Measurements from ENCODE around the gene COL25A1.

COL25A1 gene

DNA sequence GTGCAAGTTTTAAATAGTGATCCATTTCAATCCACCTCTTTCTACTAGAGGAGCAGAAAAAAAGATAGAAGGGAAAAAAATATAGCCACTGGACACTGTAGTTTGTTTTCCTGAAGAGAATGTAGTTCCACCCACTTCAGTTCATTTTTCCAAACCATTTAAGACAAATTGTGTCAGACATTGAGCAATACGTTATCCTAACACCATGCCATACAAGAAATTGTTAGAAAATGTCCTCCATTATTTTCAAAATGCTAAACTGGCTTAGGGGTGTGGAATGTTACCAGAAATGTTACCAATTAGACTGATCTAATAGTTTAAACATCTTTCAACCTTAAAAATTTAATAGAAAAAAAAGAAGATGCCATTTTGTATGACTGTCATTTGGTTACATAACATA lies 491.0 kb downstream of the COL25A1 start:
- TF ChIP-seq JUND (IDR thresholded peaks at IDR 0.05; ENCODE audit: low read depth): no peak
- DNase-seq (ENCODE audit: low read depth in 1 of 2, low spot score in 1 of 2): no peak
- in situ Hi-C loops (cut with HindIII; ENCODE audit: low pct_unique_long_range_greater_than_20kb, low sequenced_read_pairs): no loop called here

GRCh38 chr4:108810087-108810486 lies 492.4 kb downstream of the COL25A1 start:
- no peak for TF ChIP-seq JUND (IDR thresholded peaks at IDR 0.05; ENCODE audit: low read depth)
- DNase-seq (ENCODE audit: low read depth in 1 of 2, low spot score in 1 of 2): no peak
- in situ Hi-C loops (cut with HindIII; ENCODE audit: low pct_unique_long_range_greater_than_20kb, low sequenced_read_pairs): no loop called here

GRCh38 chr4:108804648-108805273 lies 497.7 kb downstream of the COL25A1 start:
- TF ChIP-seq JUND (IDR thresholded peaks at IDR 0.05; ENCODE audit: low read depth): no peak
- in situ Hi-C loops (cut with HindIII; ENCODE audit: low pct_unique_long_range_greater_than_20kb, low sequenced_read_pairs): no loop called here
- peak in 1 of 2 experiments; percentile 7 for DNase-seq (ENCODE audit: low read depth in 1 of 2, low spot score in 1 of 2)

DNA sequence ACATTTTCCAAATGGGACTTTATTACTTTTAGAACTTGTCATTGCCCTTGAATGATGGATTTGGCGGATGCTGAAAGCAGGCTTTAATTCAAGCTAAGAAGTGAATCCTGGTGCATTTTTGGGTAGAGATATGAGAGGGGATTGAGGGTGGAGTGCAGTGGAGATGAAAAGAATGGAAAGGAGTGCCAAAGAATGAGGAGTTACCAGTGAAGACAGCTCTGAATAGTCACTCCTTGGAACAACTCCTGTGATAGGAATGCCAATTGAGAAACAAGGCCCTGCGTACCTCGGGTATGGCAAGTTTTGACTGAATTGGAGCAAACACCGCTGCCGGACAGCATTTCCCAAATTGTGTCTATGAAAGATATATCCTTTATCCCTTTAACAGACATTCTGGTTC lies 503.2 kb downstream of the COL25A1 start:
- TF ChIP-seq JUND (IDR thresholded peaks at IDR 0.05; ENCODE audit: low read depth): no peak

GRCh38 chr4:108796173-108796572 lies 506.3 kb downstream of the COL25A1 start:
- DNase-seq (ENCODE audit: low read depth in 1 of 2, low spot score in 1 of 2): no peak
- in situ Hi-C loops (cut with HindIII; ENCODE audit: low pct_unique_long_range_greater_than_20kb, low sequenced_read_pairs): no loop called here
- no peak for TF ChIP-seq JUND (IDR thresholded peaks at IDR 0.05; ENCODE audit: low read depth)

More for the DNA sequence above, 503.2 kb downstream of the COL25A1 start:
- in situ Hi-C loops (cut with HindIII; ENCODE audit: low pct_unique_long_range_greater_than_20kb, low sequenced_read_pairs): no loop called here
- DNase-seq (ENCODE audit: low read depth in 1 of 2, low spot score in 1 of 2): no peak

- TF ChIP-seq JUND (IDR thresholded peaks at IDR 0.05; ENCODE audit: low read depth): no peak
- no peak for DNase-seq (ENCODE audit: low read depth in 1 of 2, low spot score in 1 of 2)
- in situ Hi-C loops (cut with HindIII; ENCODE audit: low pct_unique_long_range_greater_than_20kb, low sequenced_read_pairs): no loop called here
These were observed 506.7 kb downstream of the COL25A1 start for GRCh38 chr4:108795733-108796132.

DNA sequence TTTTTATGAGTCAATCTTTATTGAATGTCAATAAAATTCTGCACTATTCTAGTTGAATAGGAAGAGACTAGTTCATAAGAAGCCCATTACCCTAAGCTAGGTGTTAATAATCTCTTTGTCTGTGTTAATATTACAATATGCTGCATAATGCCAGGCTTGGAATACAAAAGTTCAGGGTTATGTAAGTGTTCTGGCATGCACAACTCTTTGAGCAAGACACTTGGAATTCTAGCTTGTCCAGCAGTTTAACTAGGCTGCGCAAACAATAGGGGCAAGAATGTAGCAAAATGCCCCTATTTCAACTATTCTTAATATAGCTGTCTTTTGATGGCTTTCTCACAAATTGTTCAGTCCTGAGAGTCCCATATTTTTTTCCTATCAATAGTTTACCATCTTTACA lies 508.3 kb downstream of the COL25A1 start:
- no peak for TF ChIP-seq JUND (IDR thresholded peaks at IDR 0.05; ENCODE audit: low read depth)
- in situ Hi-C loops (cut with HindIII; ENCODE audit: low pct_unique_long_range_greater_than_20kb, low sequenced_read_pairs): no loop called here
- DNase-seq (ENCODE audit: low read depth in 1 of 2, low spot score in 1 of 2): no peak

- no peak for DNase-seq (ENCODE audit: low read depth in 1 of 2, low spot score in 1 of 2)
- in situ Hi-C loops (cut with HindIII; ENCODE audit: low pct_unique_long_range_greater_than_20kb, low sequenced_read_pairs): no loop called here
- TF ChIP-seq JUND (IDR thresholded peaks at IDR 0.05; ENCODE audit: low read depth): no peak
These were observed 509.0 kb downstream of the COL25A1 start for GRCh38 chr4:108793415-108793814.

DNA sequence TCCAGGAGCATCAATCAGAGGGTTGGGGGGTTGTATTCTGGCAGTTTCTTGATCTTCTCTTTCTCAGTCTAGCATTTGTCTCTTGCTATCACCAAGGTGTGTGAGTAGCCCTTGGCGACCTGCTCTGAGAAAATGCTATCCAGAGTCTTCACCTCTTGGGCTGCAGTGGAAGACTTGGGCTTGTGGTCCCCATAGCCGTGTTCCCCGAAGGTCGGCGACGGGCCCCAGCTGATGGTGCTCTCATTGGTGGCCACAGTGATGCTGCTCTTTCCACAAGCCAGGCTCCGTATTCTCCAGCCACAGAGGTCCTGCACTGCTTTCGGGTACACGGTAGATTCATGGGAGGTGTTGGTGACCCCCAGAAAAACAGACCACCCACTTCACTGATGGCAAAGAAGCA lies 513.7 kb downstream of the COL25A1 start:
- TF ChIP-seq JUND (IDR thresholded peaks at IDR 0.05; ENCODE audit: low read depth): no peak
- no peak for DNase-seq (ENCODE audit: low read depth in 1 of 2, low spot score in 1 of 2)
- in situ Hi-C loops (cut with HindIII; ENCODE audit: low pct_unique_long_range_greater_than_20kb, low sequenced_read_pairs): no loop called here

- DNase-seq (ENCODE audit: low read depth in 1 of 2, low spot score in 1 of 2): no peak
- in situ Hi-C loops (cut with HindIII; ENCODE audit: low pct_unique_long_range_greater_than_20kb, low sequenced_read_pairs): no loop called here
- no peak for TF ChIP-seq JUND (IDR thresholded peaks at IDR 0.05; ENCODE audit: low read depth)
These were observed 514.7 kb downstream of the COL25A1 start for GRCh38 chr4:108787724-108788123.

- TF ChIP-seq JUND (IDR thresholded peaks at IDR 0.05; ENCODE audit: low read depth): no peak
- no peak for DNase-seq (ENCODE audit: low read depth in 1 of 2, low spot score in 1 of 2)
- in situ Hi-C loops (cut with HindIII; ENCODE audit: low pct_unique_long_range_greater_than_20kb, low sequenced_read_pairs): no loop called here
These were observed 515.4 kb downstream of the COL25A1 start for GRCh38 chr4:108787106-108787505.

DNA sequence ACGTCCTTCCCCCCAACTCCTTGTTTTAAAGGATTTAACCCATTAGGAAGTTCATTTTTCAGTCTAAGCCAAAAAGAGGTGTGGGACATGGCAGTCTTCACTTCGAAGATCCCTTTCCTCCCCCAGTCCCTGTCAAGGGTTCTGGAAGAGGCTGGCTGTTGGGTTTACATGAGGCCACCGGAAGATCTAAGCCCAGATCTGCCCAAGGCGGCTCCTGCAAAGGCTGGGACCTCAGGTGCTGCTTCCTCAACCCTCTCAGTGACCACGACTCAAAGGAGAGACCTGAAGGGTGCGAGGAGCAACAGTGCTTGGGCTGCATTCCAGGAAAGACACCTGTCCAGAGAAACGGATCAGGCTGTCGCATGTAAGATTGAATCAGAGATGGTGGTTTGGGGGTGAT lies 516.1 kb downstream of the COL25A1 start:
- in situ Hi-C loops (cut with HindIII; ENCODE audit: low pct_unique_long_range_greater_than_20kb, low sequenced_read_pairs): no loop called here
- DNase-seq (ENCODE audit: low read depth in 1 of 2, low spot score in 1 of 2): no peak
- TF ChIP-seq JUND (IDR thresholded peaks at IDR 0.05; ENCODE audit: low read depth): no peak

- DNase-seq (ENCODE audit: low read depth in 1 of 2, low spot score in 1 of 2): peak; percentile 6 to 48
- no peak for TF ChIP-seq JUND (IDR thresholded peaks at IDR 0.05; ENCODE audit: low read depth)
- in situ Hi-C loops (cut with HindIII; ENCODE audit: low pct_unique_long_range_greater_than_20kb, low sequenced_read_pairs): no loop called here
These were observed 518.6 kb downstream of the COL25A1 start for GRCh38 chr4:108783665-108784463.

Data from T47D (cell line).